BLaER1 treated with 17β-estradiol and CSF1 and Interleukin-3, amounts not matched to agents 10 nM and 100 nM (cell line): Measurements from ENCODE around the gene ZBTB20.
A peak's percentile ranks its signal among the peaks of the same experiment; 100 is the strongest.

Experiments
- H3K27ac ChIP-seq, 11 experiments: shearing (Covaris generic); formaldehyde crosslinking; 2 replicates each; pipeline ENCODE4 v1.8.1; 2022
- H3K27me3 ChIP-seq, 11 experiments: shearing (Covaris generic); formaldehyde crosslinking; 2 replicates each; pipeline ENCODE4 v1.8.1; 2022
- H3K36me3 ChIP-seq, 11 experiments: shearing (Covaris generic); formaldehyde crosslinking; 2 replicates each; pipeline ENCODE4 v1.8.1; 2022
- H3K4me1 ChIP-seq, 10 experiments: shearing (Covaris generic); formaldehyde crosslinking; 2 replicates each; pipeline ENCODE4 v1.8.1; 2022
- H3K4me2 ChIP-seq, 11 experiments: shearing (Covaris generic); formaldehyde crosslinking; 2 replicates each; pipeline ENCODE4 v1.8.1; 2022
- H3K4me3 ChIP-seq, 10 experiments: shearing (Covaris generic); formaldehyde crosslinking; 2 replicates each; pipeline ENCODE4 v1.8.1; 2022
- H3K9ac ChIP-seq, 11 experiments: shearing (Covaris generic); formaldehyde crosslinking; 2 replicates each; pipeline ENCODE4 v1.8.1; 2022
- H3K9me3 ChIP-seq, 11 experiments: shearing (Covaris generic); formaldehyde crosslinking; replicated peaks in 1 of 11; 2 replicates each; pipeline ENCODE4 v1.8.1; 2022
- H4K20me1 ChIP-seq, 11 experiments: shearing (Covaris generic); formaldehyde crosslinking; 2 replicates each; pipeline ENCODE4 v1.8.1; 2022
- Cebpa-rat ChIP-seq, 11 experiments: shearing (Covaris generic); IDR thresholded peaks; 2 replicates each; pipeline ENCODE4 v1.8.1; 2022

ZBTB20 gene

DNA sequence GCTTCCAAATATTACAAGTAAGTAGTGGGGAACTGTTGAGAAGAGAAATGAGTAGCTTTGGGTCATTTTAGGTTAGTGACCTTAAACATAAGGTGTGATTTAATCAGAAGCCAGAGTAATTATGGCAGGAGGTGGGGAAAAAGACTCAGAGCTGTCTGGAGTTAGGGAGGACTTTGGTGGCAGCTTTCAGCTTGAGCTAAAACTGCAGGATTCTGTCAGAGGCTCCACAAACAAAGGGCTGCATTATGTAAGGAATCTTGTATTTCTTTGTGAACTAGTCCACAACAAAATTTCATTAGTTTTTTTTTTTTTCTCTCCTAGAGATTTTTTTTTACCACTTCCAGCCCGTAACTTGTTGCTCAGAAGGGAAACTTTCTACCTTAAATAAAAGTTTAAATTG, 507.9 kb downstream of the ZBTB20 start:
- Histone ChIP-seq H3K9ac (no peak overlapping the region), H3K27me3 (no peaks in the 10 kb centered on the region), H3K4me1 (no peaks in the 10 kb centered on the region), H3K9me3 (peaks cover 12 to 21% (median 17%) of the 10 kb centered on the region in 11 experiments; a peak in 19 of 22 replicates), H4K20me1 (no peaks in the 10 kb centered on the region), H3K4me3 (no peak overlapping the region), H3K4me2 (no peak overlapping the region), H3K27ac (no peak overlapping the region), H3K36me3 (no peaks in the 10 kb centered on the region)
- TF ChIP-seq Cebpa-rat (IDR thresholded peaks at IDR 0.05) = no peak

GRCh38 chr3:114635878-114636277, 511.2 kb downstream of the ZBTB20 start:
- Histone ChIP-seq H3K36me3 (no peaks in the 10 kb centered on the region), H3K4me1 (no peaks in the 10 kb centered on the region), H3K27ac (no peak overlapping the region), H3K4me2 (no peak overlapping the region), H3K9ac (no peak overlapping the region), H3K9me3 (peaks cover 12 to 21% (median 17%) of the 10 kb centered on the region in 11 experiments; a peak in 19 of 22 replicates), H4K20me1 (no peaks in the 10 kb centered on the region), H3K4me3 (no peak overlapping the region), H3K27me3 (no peaks in the 10 kb centered on the region)
- TF ChIP-seq Cebpa-rat (IDR thresholded peaks at IDR 0.05) = no peak

- Histone ChIP-seq H3K27ac (no peak overlapping the region), H3K4me2 (no peak overlapping the region), H3K36me3 (no peaks in the 10 kb centered on the region), H3K4me1 (no peaks in the 10 kb centered on the region), H3K27me3 (no peaks in the 10 kb centered on the region), H4K20me1 (no peaks in the 10 kb centered on the region), H3K4me3 (no peak overlapping the region), H3K9ac (no peak overlapping the region), H3K9me3 (peaks cover 12 to 21% (median 17%) of the 10 kb centered on the region in 11 experiments; a peak in 19 of 22 replicates)
- TF ChIP-seq Cebpa-rat (IDR thresholded peaks at IDR 0.05) = no peak
Observed at GRCh38 chr3:114634635-114635034, 512.5 kb downstream of the ZBTB20 start.

GRCh38 chr3:114632757-114633424, 514.2 kb downstream of the ZBTB20 start:
- Histone ChIP-seq H3K9ac (no peak overlapping the region), H3K27ac (no peak overlapping the region), H3K4me1 (no peaks in the 10 kb centered on the region), H3K4me3 (no peak overlapping the region), H3K9me3 (peaks cover 12 to 21% (median 17%) of the 10 kb centered on the region in 11 experiments; a peak in 19 of 22 replicates), H3K4me2 (no peak overlapping the region), H4K20me1 (no peaks in the 10 kb centered on the region), H3K36me3 (no peaks in the 10 kb centered on the region), H3K27me3 (no peaks in the 10 kb centered on the region)
- TF ChIP-seq Cebpa-rat (IDR thresholded peaks at IDR 0.05) = no peak

GRCh38 chr3:114627770-114628169, 519.3 kb downstream of the ZBTB20 start:
- Histone ChIP-seq H3K4me2 (no peak overlapping the region), H3K36me3 (no peaks in the 10 kb centered on the region), H4K20me1 (no peaks in the 10 kb centered on the region), H3K4me3 (no peak overlapping the region), H3K27me3 (no peaks in the 10 kb centered on the region), H3K27ac (no peak overlapping the region), H3K9me3 (no peaks in the 10 kb centered on the region), H3K4me1 (peaks cover 0 to 31% (median 0%) of the 10 kb centered on the region in 10 experiments; a peak in 7 of 20 replicates), H3K9ac (no peak overlapping the region)
- no peak for TF ChIP-seq Cebpa-rat (IDR thresholded peaks at IDR 0.05)

DNA sequence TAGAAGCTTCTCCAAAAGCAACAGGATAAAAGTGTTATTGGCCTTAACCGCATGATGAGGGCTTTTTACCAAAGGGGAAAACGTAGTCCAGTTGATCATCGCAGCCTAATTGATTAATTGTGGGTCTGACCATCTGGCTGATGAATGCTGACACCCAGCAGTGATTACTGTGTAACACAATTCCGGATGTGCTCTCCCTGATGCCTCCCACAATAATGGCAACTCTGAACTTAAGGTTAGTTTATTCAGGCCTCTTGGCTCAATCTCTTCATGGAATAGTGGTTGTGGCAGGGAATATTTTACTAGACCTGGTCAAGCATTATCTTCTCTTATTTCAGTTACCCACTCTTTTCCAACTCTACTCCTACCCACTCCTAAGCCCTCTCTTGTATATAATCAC, 520.3 kb downstream of the ZBTB20 start:
- no peak overlapping the region for H3K4me2 ChIP-seq
- no peaks in the 10 kb centered on the region for H3K27me3 ChIP-seq
- no peak overlapping the region for H3K4me3 ChIP-seq
- H3K4me1 ChIP-seq = peaks cover 0 to 35% (median 0%) of the 10 kb centered on the region in 10 experiments; a peak in 7 of 20 replicates
- H3K9ac ChIP-seq = no peak overlapping the region
- TF ChIP-seq Cebpa-rat (IDR thresholded peaks at IDR 0.05) = no peak
- no peaks in the 10 kb centered on the region for H3K36me3 ChIP-seq
- no peak overlapping the region for H3K27ac ChIP-seq
- no peaks in the 10 kb centered on the region for H4K20me1 ChIP-seq
- no peaks in the 10 kb centered on the region for H3K9me3 ChIP-seq

GRCh38 chr3:114624571-114625181, 522.4 kb downstream of the ZBTB20 start:
- Histone ChIP-seq H3K9me3 (no peaks in the 10 kb centered on the region), H3K4me3 (no peak overlapping the region), H3K27me3 (no peaks in the 10 kb centered on the region), H3K4me2 (peak overlapping the region in 3 of 11 experiments; percentile 9 to 77 (median 70); a peak in 5 of 22 replicates), H3K36me3 (no peaks in the 10 kb centered on the region), H3K9ac (peak overlapping the region in 2 of 11 experiments; percentile 24 to 32; a peak in 2 of 22 replicates), H3K4me1 (peaks cover 0 to 35% (median 0%) of the 10 kb centered on the region in 10 experiments; a peak in 7 of 20 replicates), H4K20me1 (no peaks in the 10 kb centered on the region), H3K27ac (peak overlapping the region in 2 of 11 experiments; percentile 54 to 56; a peak in 4 of 22 replicates)
- no peak for TF ChIP-seq Cebpa-rat (IDR thresholded peaks at IDR 0.05)

DNA sequence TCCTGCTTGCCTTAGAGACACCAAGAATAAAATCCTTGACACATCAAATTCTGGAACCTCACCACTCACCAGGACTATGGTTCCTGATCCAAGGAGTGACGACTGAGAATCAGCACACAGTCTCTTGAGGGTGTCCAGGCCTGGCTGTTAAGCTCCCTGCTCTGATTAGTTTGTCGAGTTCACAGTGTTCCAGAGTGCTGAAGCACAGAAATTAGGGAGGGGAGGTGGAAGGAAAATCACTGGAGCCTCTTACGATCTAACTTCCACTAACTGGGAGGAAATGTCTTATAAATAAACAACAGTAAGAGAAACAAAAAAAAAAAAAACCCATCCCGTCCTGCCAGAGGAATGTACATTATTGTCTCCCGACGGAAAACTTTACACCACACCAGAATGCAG, 523.0 kb downstream of the ZBTB20 start:
- Histone ChIP-seq H3K27ac (peak overlapping the region in 3 of 11 experiments; percentile 15 to 56 (median 54); a peak in 4 of 22 replicates), H3K27me3 (no peaks in the 10 kb centered on the region), H3K36me3 (no peaks in the 10 kb centered on the region), H4K20me1 (no peaks in the 10 kb centered on the region), H3K9ac (peak overlapping the region in 2 of 11 experiments; percentile 24 to 32; a peak in 2 of 22 replicates), H3K9me3 (no peaks in the 10 kb centered on the region), H3K4me2 (peak overlapping the region in 3 of 11 experiments; percentile 9 to 77 (median 70); a peak in 6 of 22 replicates), H3K4me1 (peaks cover 0 to 35% (median 0%) of the 10 kb centered on the region in 10 experiments; a peak in 7 of 20 replicates), H3K4me3 (no peak overlapping the region)
- no peak for TF ChIP-seq Cebpa-rat (IDR thresholded peaks at IDR 0.05)

- peaks cover 0 to 35% (median 0%) of the 10 kb centered on the region in 10 experiments; a peak in 7 of 20 replicates for H3K4me1 ChIP-seq
- peak overlapping the region in 3 of 11 experiments; percentile 9 to 77 (median 70); a peak in 5 of 22 replicates for H3K4me2 ChIP-seq
- no peaks in the 10 kb centered on the region for H3K27me3 ChIP-seq
- H3K27ac ChIP-seq = peak overlapping the region in 2 of 11 experiments; percentile 54 to 56; a peak in 3 of 22 replicates
- no peaks in the 10 kb centered on the region for H4K20me1 ChIP-seq
- H3K4me3 ChIP-seq = no peak overlapping the region
- H3K9me3 ChIP-seq = no peaks in the 10 kb centered on the region
- no peaks in the 10 kb centered on the region for H3K36me3 ChIP-seq
- no peak overlapping the region; a peak in 1 of 22 replicates for H3K9ac ChIP-seq
- no peak for TF ChIP-seq Cebpa-rat (IDR thresholded peaks at IDR 0.05)
Observed at GRCh38 chr3:114623420-114624046, 523.6 kb downstream of the ZBTB20 start.
